Renal cortical epithelial cell (primary cell): Measurements from ENCODE around the gene NET1. TPM values are rescaled to one million over a fixed set of nuclear protein-coding genes. Genes with fewer than 3 reads are reported as not detected.

ENCODE experiments used
- DNase-seq: peaks from one replicate; pipeline ENCODE4 v3.0.0-alpha.2; 2011; ENCODE audit warnings: low read depth
- total RNA-seq: library from RNA; depleted of rRNA; stranded (reverse); fragments of >200 nt; gene quantifications from 2 replicates; pipeline ENCODE4 v1.2.3, GENCODE V29; 2014

Gene NET1
- total RNA-seq, 1 donor from 2014 or later, result 39.6 TPM

GRCh38 chr10:5499493-5500140 is 87.3 kb downstream of the NET1 start, which contains the start of gene CALML5:
Gene CALML5, minus strand, starts transcription at chr10:5499570. Its CDS starts 132 bp downstream, at chr10:5499438.
- DNase-seq, result no peak

DNA sequence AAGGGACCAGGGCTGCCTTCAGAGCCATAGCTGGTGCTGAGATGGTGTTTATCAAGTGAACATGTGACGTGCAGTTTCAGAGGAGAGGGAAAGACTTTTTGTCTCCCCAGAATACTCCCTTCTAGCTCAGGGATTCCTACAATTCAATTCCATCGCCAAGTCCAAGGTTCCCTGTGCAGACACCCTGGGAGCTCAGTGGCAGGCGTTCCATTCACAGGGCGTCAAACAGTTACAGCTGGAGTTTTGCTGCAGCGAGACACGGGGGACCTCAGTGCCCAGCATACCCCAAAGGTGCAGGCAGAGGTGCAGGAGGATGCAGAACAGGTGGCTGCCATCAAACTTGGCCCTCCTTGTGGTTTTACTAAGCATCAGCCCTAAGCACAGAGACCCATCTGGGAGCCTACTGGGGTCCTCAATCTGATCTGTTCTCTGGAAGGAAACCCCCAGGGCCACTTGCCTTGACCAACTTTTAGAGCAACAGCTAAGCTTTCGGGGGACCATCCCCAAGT is 87.9 kb downstream of the NET1 start:
- DNase-seq, result no peak

GRCh38 chr10:5500910-5501309 is 88.6 kb downstream of the NET1 start:
- no peak for DNase-seq

DNA sequence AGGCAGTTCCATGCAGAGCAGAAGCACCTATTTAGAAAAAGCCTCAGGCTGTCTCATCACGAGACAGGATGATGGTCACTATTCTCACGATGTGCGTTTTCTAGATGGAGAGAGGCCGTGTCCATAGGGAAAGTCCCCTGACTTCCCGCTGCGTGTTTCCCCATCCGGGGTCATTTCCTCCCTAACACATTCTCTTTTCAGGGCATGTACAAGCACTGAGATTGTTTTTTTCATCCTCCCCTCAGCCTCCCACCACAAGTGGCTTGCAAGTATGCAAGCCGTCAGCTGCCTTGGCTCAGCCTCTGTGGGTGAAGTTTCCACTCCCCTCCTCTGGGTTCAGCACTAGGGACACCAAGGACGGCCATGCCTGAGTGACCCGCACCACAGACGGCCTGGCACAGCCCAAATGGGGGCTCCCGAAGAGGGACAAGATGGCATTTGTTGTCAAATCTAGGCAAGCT is 89.7 kb downstream of the NET1 start:
- DNase-seq, result no peak

DNA sequence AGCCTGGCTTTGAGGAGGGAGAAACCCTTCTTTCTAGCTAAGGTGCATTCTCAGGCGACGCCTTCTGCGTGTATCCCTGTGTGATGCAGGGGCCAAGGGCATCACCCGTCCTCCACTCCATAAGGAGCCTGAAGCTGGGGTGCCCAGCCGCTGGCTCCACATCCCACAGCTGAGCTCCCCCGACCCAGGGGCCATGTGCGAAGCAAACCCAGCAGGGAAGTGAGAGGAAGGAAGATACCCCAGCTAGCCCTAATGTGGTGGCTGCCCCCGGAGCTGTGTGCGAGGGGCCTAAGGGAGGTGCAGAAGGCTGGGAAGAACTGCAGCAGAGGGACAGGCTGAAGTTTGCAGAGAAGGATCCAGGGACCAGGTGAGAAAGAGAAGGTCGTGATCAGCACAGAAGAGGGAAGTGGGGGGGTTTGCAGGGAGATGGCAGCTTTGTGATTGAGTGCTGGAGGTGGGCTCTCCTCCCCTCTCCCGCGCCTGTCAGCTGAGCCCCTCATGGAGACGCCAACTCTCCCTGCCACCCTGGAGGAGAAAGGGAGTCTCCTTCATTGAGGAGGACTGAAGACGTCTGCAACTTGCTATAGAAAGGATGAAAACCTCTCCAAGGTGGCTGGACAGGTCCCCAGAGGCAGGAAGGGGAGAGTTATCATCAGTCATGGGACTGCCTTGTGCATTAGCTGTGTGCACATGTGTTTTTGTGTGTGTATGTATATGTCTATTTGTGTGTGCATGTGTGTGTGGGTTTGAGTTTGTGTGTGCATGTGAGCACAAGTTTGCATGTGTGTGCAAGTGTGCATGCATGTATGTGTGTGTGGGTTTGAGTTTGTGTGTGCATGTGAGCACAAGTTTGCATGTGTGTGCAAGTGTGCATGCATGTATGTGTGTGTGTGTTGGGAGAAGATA is 90.5 kb downstream of the NET1 start:
- DNase-seq, result no peak

GRCh38 chr10:5503477-5503835 is 91.1 kb downstream of the NET1 start:
- DNase-seq, result no peak

DNA sequence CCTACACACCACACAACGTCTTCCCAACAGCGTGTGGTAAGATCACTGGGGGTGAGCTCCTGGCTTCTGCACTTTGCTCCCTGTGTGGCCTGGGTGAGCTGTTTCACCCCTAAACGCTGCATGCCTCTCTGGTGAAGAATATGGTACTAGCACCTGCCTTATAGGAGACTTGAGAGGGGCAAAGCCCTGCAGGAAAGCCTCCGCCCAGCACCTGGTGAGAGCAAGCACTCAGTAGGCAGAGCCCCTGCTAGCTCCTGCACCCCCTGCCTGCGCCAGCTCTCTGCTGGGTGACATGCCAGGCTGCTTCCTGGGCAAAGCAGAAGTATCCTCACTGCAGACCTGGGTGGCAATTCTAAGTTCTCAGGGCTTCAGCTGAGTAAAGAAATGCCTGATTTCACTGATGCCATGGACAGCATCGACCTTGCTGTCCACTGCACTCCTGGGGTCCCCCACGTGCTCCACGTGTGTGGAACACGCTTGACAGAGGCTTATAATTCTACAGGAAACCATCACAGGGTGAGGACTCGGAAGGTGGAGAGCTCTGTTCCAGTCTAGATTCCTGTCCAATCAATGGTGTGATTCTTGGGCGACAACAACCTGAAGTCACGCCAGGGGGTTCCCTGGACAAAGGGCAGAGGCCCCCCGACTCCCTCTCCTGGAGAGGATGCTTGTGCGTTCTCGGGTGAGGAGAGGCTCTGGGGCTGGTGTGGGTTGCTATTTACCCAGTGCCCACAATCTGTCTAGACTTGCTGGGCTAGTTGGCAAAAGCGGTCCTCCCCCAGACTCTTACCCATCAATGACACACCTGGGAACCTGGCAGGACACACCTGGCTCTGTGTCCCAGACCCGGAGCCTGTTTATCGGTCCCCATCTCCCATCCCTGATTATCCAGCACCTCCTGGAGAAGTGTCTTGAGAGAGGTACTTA is 92.1 kb downstream of the NET1 start:
- no peak for DNase-seq

DNA sequence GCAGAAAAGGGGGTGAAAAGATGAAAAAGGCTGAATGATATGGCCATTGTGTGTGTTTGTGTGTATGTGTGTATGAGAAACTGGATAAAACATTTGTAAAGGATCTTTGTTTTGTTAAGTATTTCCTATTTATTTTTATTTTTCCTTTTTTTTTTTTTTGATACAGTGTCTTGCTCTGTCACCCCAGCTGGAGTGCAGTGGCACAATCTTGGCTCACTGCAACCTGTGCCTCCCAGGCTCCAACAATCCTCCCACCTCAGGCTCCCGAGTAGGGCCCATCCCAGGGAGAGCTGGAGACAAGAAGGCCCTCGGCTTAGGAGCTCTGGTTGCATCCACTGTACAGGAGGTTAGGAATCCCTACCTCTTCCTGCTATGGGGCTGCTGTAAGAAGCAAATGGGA is 93.9 kb downstream of the NET1 start:
- DNase-seq, result no peak

DNA sequence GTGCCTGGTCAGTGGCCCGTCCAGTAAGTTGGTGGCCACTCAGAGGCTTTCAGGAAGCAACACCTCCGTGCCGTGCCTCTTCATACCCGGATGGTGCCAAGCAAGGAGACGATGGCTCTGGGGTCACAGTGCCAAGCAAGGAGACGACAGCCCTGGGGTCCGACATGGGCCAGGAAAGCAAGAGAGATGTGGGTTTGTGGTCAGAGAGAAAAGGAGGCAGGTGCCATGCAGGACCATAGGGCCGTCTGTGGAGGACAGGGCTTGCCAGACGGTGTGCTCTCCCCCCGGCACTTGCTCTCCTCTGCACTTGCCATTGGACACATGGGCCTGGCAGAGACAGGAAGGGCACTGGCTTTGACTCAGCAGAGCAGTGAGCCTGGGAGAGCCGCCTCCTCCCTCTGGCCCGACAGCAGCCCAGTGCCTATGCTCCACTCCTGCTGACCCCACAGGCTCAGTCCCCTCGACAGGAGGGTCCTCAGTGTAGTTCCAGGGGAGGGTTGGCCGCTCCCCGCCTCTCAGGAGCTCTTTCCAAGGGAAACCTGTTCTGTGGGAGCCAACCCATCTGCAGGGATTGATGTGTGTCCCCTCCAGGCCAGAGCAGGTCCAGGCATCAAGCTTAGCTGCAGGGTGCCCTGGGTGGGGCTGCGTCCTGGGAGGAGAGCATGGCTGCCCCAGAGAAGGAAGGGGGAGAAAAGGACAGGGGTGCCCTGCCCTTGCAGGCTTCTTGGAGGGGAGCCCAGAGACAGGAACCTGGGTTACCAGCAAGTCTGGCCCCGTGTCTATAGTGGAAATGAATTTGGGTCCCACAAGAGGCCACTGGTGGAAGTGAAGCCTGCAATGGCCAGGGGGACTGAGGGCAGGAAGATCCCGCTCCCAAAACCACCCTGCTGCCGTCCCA is 94.6 kb downstream of the NET1 start:
- no peak for DNase-seq

DNA sequence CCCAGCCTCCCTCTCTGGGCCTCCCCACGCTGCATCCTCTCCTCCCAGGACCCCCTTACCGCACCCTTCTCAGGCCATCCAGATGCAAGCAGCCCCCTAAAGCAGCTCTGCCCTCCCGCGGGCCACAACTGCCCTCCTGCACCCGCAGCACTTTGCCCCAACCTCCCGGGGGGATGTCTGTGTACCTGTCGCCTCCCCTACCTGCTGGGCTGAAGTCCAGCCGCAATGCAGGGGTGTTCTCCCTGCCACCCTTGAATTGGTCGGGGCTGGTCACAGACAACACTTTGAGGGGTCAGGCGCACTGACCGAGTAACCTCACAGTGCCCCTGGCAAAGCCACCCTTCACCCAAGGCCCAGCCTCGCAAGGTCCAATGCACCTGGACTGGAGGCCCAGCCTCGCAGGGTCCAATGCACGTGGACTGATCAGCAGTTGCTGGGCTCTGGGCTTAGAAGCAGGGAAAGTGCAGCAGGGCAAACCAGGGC is 95.3 kb downstream of the NET1 start:
- DNase-seq, result no peak

GRCh38 chr10:5508161-5508604 is 95.8 kb downstream of the NET1 start:
- peak; percentile 34 for DNase-seq

Other genes with a start within 250 kb of the NET1 start
- gene AKR1C8, start 227.4 kb upstream of the NET1 start, total RNA-seq, result 0.05 TPM in 1 of 2 replicates, not detected in the other
- not detected in 2 replicates for gene AKR1C4, start 215.7 kb upstream of the NET1 start, total RNA-seq
- not detected in 2 replicates for gene UCN3, start 47.6 kb upstream of the NET1 start, total RNA-seq
- gene TUBAL3, start 7.7 kb upstream of the NET1 start, total RNA-seq, result 0.35 and 1.7 TPM in 2 replicates
- gene CALML5, start 87.0 kb downstream of the NET1 start, total RNA-seq, result not detected in 2 replicates
- not detected in 2 replicates for gene CALML3, start 112.4 kb downstream of the NET1 start, total RNA-seq